ENCODE measurements around the gene MARCHF6.
"Not testable (repeated sequence)": the region's sequence is repeated elsewhere in the genome, so short reads cannot be mapped to it uniquely, and the experiment has no call there.

The MARCHF6 gene

DNA sequence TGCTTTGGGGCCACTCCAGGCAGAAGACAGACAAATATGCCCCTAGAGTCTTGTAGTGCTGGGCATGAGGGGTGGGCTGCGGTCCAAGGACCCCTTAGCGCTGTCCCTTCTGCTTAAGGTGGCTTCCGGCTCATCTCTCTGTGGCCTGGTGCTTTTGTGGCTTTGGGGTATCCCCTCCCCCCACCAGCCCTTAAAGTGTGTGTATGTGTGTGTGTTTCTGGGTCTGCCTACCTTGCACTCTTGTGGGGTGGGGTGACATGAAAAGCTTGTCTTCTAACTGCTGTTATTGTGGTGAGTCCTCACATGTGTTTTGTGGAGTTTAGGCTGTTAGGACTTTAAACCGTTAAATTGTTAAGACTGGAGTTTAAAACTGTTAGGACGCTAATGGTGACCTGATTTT, 23.6 kb downstream of the MARCHF6 start:
- H3K27me3 ChIP-seq (ENCODE audit: control insufficient read depth in 2 of 2, insufficient read depth in 2 of 2, low read length in 2 of 2): no peaks in the 10 kb centered on the region
- H3K4me1 ChIP-seq (ENCODE audit: control insufficient read depth in 2 of 2, insufficient read depth in 2 of 2, low read length in 2 of 2): peaks cover 4 to 6% of the 10 kb centered on the region in 2 donors
- H3K9ac ChIP-seq (ENCODE audit: low read depth in 1 of 2, low read length in 2 of 2): no peak overlapping the region
- H3K36me3 ChIP-seq (ENCODE audit: control insufficient read depth in 2 of 2, insufficient read depth in 2 of 2, low read length in 2 of 2): peaks cover 6 to 26% of the 10 kb centered on the region in 2 donors
- H3K4me3 ChIP-seq (ENCODE audit: low read length in 2 of 2): no peak overlapping the region
- H3K27ac ChIP-seq (ENCODE audit: low read depth in 2 of 2, low read length in 2 of 2): no peak overlapping the region
- no peaks in the 10 kb centered on the region for H3K9me3 ChIP-seq (ENCODE audit: control insufficient read depth in 2 of 2, low read length in 2 of 2)

DNA sequence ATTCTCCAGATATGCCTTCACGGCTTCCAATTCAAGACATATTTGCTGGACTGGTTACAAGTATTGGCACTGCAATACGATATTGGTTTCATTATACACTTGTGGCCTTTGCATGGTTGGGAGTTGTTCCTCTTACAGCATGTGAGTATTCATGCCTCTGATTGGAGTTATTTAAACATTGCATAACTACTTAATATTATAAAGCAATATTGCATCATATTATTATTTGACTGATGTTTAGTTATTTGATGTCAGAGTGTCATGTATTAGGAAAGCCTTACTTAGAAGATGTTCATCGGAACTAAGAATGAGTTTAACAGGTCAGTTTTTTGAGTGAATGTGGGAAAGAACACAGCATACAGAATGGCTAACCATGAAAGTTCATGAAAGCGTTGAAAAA, 28.3 kb downstream of the MARCHF6 start:
- no peaks in the 10 kb centered on the region for H3K9me3 ChIP-seq (ENCODE audit: control insufficient read depth in 2 of 2, low read length in 2 of 2)
- H3K27me3 ChIP-seq (ENCODE audit: control insufficient read depth in 2 of 2, insufficient read depth in 2 of 2, low read length in 2 of 2): no peaks in the 10 kb centered on the region
- H3K27ac ChIP-seq (ENCODE audit: low read depth in 2 of 2, low read length in 2 of 2): no peak overlapping the region
- no peak overlapping the region for H3K9ac ChIP-seq (ENCODE audit: low read depth in 1 of 2, low read length in 2 of 2)
- H3K4me3 ChIP-seq (ENCODE audit: low read length in 2 of 2): no peak overlapping the region
- no peaks in the 10 kb centered on the region for H3K4me1 ChIP-seq (ENCODE audit: control insufficient read depth in 2 of 2, insufficient read depth in 2 of 2, low read length in 2 of 2)
- peaks cover 12 to 35% of the 10 kb centered on the region in 2 donors for H3K36me3 ChIP-seq (ENCODE audit: control insufficient read depth in 2 of 2, insufficient read depth in 2 of 2, low read length in 2 of 2)

GRCh38 chr5:10384483-10384882, 31.0 kb downstream of the MARCHF6 start:
- H3K27ac ChIP-seq (ENCODE audit: low read depth in 2 of 2, low read length in 2 of 2): no peak overlapping the region
- H3K9ac ChIP-seq (ENCODE audit: low read depth in 1 of 2, low read length in 2 of 2): no peak overlapping the region
- H3K27me3 ChIP-seq (ENCODE audit: control insufficient read depth in 2 of 2, insufficient read depth in 2 of 2, low read length in 2 of 2): no peaks in the 10 kb centered on the region
- H3K4me3 ChIP-seq (ENCODE audit: low read length in 2 of 2): no peak overlapping the region
- peaks cover 22 to 40% of the 10 kb centered on the region in 2 donors for H3K36me3 ChIP-seq (ENCODE audit: control insufficient read depth in 2 of 2, insufficient read depth in 2 of 2, low read length in 2 of 2)
- H3K4me1 ChIP-seq (ENCODE audit: control insufficient read depth in 2 of 2, insufficient read depth in 2 of 2, low read length in 2 of 2): no peaks in the 10 kb centered on the region
- H3K9me3 ChIP-seq (ENCODE audit: control insufficient read depth in 2 of 2, low read length in 2 of 2): no peaks in the 10 kb centered on the region

DNA sequence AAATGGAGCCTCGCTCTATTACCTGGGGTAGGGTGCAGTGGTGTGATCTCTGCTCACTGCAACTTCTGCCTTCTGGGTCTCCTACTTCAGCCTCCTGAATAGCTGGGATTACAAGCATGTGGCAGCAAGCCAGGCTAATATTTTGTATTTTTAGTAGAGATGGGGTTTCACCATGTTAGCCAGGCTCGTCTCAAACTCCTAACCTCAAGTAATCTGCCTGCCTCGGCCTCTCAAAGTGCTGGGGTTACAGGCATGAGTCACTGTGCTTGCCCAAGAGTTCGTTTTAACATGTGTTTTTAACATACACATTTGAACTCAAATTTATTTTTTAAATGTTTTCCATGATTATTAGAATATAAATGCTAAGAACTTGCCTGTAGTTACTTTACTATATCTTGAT, 34.2 kb downstream of the MARCHF6 start:
- Histone ChIP-seq H3K4me3 (ENCODE audit: low read length in 2 of 2) (no peak overlapping the region), H3K9ac (ENCODE audit: low read depth in 1 of 2, low read length in 2 of 2) (no peak overlapping the region), H3K9me3 (ENCODE audit: control insufficient read depth in 2 of 2, low read length in 2 of 2) (no peaks in the 10 kb centered on the region), H3K27me3 (ENCODE audit: control insufficient read depth in 2 of 2, insufficient read depth in 2 of 2, low read length in 2 of 2) (no peaks in the 10 kb centered on the region), H3K27ac (ENCODE audit: low read depth in 2 of 2, low read length in 2 of 2) (no peak overlapping the region), H3K36me3 (ENCODE audit: control insufficient read depth in 2 of 2, insufficient read depth in 2 of 2, low read length in 2 of 2) (peaks cover 34 to 42% of the 10 kb centered on the region in 2 donors), H3K4me1 (ENCODE audit: control insufficient read depth in 2 of 2, insufficient read depth in 2 of 2, low read length in 2 of 2) (no peaks in the 10 kb centered on the region)

DNA sequence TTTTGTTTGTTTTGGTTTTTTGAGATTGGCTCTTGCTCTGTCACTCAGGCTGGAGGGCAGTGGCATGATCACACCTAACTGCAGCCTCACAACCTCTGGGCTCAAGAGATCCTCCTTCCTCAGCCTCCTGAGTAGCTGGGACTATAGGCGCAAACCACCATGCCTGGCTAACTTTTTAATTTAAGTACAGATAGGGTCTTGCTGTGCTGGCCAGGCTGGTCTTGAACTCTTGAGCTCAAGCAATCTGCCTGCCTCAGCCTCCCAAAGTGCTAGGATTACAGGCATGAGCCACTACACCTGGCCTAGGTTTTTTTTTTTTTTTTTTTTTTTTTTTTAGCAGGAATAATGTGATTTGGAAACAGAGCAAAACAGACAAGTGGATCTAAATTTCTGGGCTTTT, 37.6 kb downstream of the MARCHF6 start:
- Histone ChIP-seq H3K9ac (ENCODE audit: low read depth in 1 of 2, low read length in 2 of 2) (no peak overlapping the region), H3K9me3 (ENCODE audit: control insufficient read depth in 2 of 2, low read length in 2 of 2) (no peaks in the 10 kb centered on the region), H3K36me3 (ENCODE audit: control insufficient read depth in 2 of 2, insufficient read depth in 2 of 2, low read length in 2 of 2) (peaks cover 42 to 62% of the 10 kb centered on the region in 2 donors), H3K27me3 (ENCODE audit: control insufficient read depth in 2 of 2, insufficient read depth in 2 of 2, low read length in 2 of 2) (no peaks in the 10 kb centered on the region), H3K4me1 (ENCODE audit: control insufficient read depth in 2 of 2, insufficient read depth in 2 of 2, low read length in 2 of 2) (no peaks in the 10 kb centered on the region), H3K4me3 (ENCODE audit: low read length in 2 of 2) (no peak overlapping the region), H3K27ac (ENCODE audit: low read depth in 2 of 2, low read length in 2 of 2) (no peak overlapping the region)

DNA sequence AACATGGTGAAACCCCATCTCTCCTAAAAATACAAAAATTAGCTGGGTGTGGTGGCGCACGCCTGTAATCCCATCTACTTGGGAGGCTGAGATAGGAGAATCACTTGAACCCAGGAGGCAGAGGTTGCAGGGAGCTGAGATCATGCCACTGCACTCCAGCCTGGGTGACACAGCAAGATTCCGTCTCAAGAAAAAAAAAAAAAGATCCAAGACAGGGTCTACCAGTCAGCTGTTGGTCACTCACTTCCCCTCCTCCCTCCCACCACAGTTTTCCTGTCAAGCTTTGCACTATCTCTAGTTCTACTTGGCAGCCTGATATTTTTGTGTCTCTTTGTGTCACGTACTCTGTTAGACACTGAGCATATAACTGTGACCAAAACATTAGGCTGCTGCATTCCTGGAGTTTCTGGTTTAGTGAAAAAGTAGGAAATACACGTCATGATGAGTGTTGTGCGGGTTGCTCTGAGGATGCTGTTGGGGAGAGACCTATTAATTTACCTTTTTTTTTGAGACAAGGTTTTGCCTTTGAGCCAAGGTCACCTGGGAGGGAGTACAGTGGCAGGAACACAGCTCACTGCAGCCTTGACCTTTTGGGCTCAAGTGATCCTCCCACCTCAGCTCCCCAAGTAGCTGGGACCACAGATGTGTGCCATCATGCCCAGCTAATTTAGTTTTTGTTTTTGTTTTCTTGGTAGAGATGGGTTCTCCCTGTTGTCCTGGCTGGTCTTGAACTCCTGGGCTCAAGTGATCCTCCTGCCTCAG, 39.3 kb downstream of the MARCHF6 start:
- H3K9ac ChIP-seq (ENCODE audit: low read depth in 1 of 2, low read length in 2 of 2); H3K27ac ChIP-seq (ENCODE audit: low read depth in 2 of 2, low read length in 2 of 2); H3K4me1 ChIP-seq (ENCODE audit: control insufficient read depth in 2 of 2, insufficient read depth in 2 of 2, low read length in 2 of 2); H3K27me3 ChIP-seq (ENCODE audit: control insufficient read depth in 2 of 2, insufficient read depth in 2 of 2, low read length in 2 of 2); H3K4me3 ChIP-seq (ENCODE audit: low read length in 2 of 2); H3K9me3 ChIP-seq (ENCODE audit: control insufficient read depth in 2 of 2, low read length in 2 of 2): not testable (repeated sequence)
- H3K36me3 ChIP-seq (ENCODE audit: control insufficient read depth in 2 of 2, insufficient read depth in 2 of 2, low read length in 2 of 2): peaks cover 53 to 64% of the 10 kb centered on the region in 2 donors

DNA sequence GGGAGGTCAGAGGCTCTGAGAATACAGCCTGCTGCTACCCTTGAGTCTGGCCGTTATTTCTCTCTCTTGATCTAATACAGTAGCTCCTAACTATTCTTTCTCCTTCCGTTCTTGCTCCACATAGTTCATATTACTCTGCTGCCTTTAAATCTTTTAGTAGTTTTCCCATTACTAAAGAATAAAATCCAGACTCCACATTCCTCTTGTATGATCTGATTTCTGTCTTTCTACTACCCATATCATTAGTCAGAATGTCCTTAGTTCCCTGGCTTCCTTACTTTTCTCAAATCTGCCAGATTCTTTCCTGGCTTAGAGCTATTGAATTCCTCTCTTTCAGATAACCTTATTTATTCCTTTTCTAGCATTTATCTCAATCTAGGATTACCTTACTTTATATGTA, 40.0 kb downstream of the MARCHF6 start:
- H3K9me3 ChIP-seq (ENCODE audit: control insufficient read depth in 2 of 2, low read length in 2 of 2): no peaks in the 10 kb centered on the region
- H3K4me1 ChIP-seq (ENCODE audit: control insufficient read depth in 2 of 2, insufficient read depth in 2 of 2, low read length in 2 of 2): no peaks in the 10 kb centered on the region
- H3K27me3 ChIP-seq (ENCODE audit: control insufficient read depth in 2 of 2, insufficient read depth in 2 of 2, low read length in 2 of 2): no peaks in the 10 kb centered on the region
- H3K36me3 ChIP-seq (ENCODE audit: control insufficient read depth in 2 of 2, insufficient read depth in 2 of 2, low read length in 2 of 2): peaks cover 52 to 67% of the 10 kb centered on the region in 2 donors
- H3K4me3 ChIP-seq (ENCODE audit: low read length in 2 of 2): no peak overlapping the region
- H3K9ac ChIP-seq (ENCODE audit: low read depth in 1 of 2, low read length in 2 of 2): no peak overlapping the region
- no peak overlapping the region for H3K27ac ChIP-seq (ENCODE audit: low read depth in 2 of 2, low read length in 2 of 2)

DNA sequence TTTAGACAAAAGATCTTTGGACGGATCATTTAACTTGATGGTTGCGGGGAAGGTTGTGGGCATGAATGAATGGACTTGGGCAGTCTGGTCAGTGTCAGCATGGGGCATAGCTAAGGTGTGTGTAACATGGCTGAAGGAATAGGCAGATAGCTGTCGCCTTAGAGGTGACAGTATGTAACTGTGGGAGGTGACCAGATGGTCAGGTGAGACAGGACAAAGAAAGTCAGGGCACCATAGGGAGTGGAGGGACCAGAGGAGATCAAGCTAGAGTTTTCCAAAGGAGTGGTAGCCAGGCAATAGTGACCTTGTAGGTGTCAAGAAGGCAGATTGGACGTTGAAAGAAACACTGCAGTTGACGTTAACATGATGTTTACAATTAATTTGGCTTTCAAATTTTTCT, 43.1 kb downstream of the MARCHF6 start:
- Histone ChIP-seq H3K36me3 (ENCODE audit: control insufficient read depth in 2 of 2, insufficient read depth in 2 of 2, low read length in 2 of 2) (peaks cover 43 to 71% of the 10 kb centered on the region in 2 donors), H3K9ac (ENCODE audit: low read depth in 1 of 2, low read length in 2 of 2) (no peak overlapping the region), H3K27me3 (ENCODE audit: control insufficient read depth in 2 of 2, insufficient read depth in 2 of 2, low read length in 2 of 2) (no peaks in the 10 kb centered on the region), H3K27ac (ENCODE audit: low read depth in 2 of 2, low read length in 2 of 2) (no peak overlapping the region), H3K9me3 (ENCODE audit: control insufficient read depth in 2 of 2, low read length in 2 of 2) (no peaks in the 10 kb centered on the region), H3K4me1 (ENCODE audit: control insufficient read depth in 2 of 2, insufficient read depth in 2 of 2, low read length in 2 of 2) (no peaks in the 10 kb centered on the region), H3K4me3 (ENCODE audit: low read length in 2 of 2) (no peak overlapping the region)

GRCh38 chr5:10399839-10400238, 46.3 kb downstream of the MARCHF6 start:
- Histone ChIP-seq H3K4me3 (ENCODE audit: low read length in 2 of 2) (no peak overlapping the region), H3K36me3 (ENCODE audit: control insufficient read depth in 2 of 2, insufficient read depth in 2 of 2, low read length in 2 of 2) (peaks cover 57 to 69% of the 10 kb centered on the region in 2 donors), H3K4me1 (ENCODE audit: control insufficient read depth in 2 of 2, insufficient read depth in 2 of 2, low read length in 2 of 2) (no peaks in the 10 kb centered on the region), H3K27me3 (ENCODE audit: control insufficient read depth in 2 of 2, insufficient read depth in 2 of 2, low read length in 2 of 2) (no peaks in the 10 kb centered on the region), H3K9ac (ENCODE audit: low read depth in 1 of 2, low read length in 2 of 2) (no peak overlapping the region), H3K9me3 (ENCODE audit: control insufficient read depth in 2 of 2, low read length in 2 of 2) (no peaks in the 10 kb centered on the region), H3K27ac (ENCODE audit: low read depth in 2 of 2, low read length in 2 of 2) (no peak overlapping the region)

GRCh38 chr5:10400411-10400810, 46.9 kb downstream of the MARCHF6 start:
- no peaks in the 10 kb centered on the region for H3K27me3 ChIP-seq (ENCODE audit: control insufficient read depth in 2 of 2, insufficient read depth in 2 of 2, low read length in 2 of 2)
- no peaks in the 10 kb centered on the region for H3K4me1 ChIP-seq (ENCODE audit: control insufficient read depth in 2 of 2, insufficient read depth in 2 of 2, low read length in 2 of 2)
- no peak overlapping the region for H3K27ac ChIP-seq (ENCODE audit: low read depth in 2 of 2, low read length in 2 of 2)
- H3K9me3 ChIP-seq (ENCODE audit: control insufficient read depth in 2 of 2, low read length in 2 of 2): no peaks in the 10 kb centered on the region
- no peak overlapping the region for H3K9ac ChIP-seq (ENCODE audit: low read depth in 1 of 2, low read length in 2 of 2)
- no peak overlapping the region for H3K4me3 ChIP-seq (ENCODE audit: low read length in 2 of 2)
- H3K36me3 ChIP-seq (ENCODE audit: control insufficient read depth in 2 of 2, insufficient read depth in 2 of 2, low read length in 2 of 2): peaks cover 58 to 71% of the 10 kb centered on the region in 2 donors
